HG03139 (cell line): ENCODE measurements around the gene GUCY2C.

Source experiments
- ATAC-seq: cut with Tn5 transposase; IDR thresholded peaks from one replicate; pipeline ENCODE4 v1.9.1; 2021; ENCODE audit not compliant: unreplicated experiment

Gene GUCY2C

GRCh38 chr12:14629832-14630710, 66.3 kb downstream of the GUCY2C start:
- ATAC-seq = peak; percentile 93

- ATAC-seq = no peak
These were observed 67.6 kb downstream of the GUCY2C start for GRCh38 chr12:14628771-14629170.

- peak; percentile 66 for ATAC-seq
These were observed 74.6 kb downstream of the GUCY2C start for GRCh38 chr12:14621826-14622225.

GRCh38 chr12:14619741-14620501, 76.5 kb downstream of the GUCY2C start:
- peak; percentile 60 for ATAC-seq

- ATAC-seq = no peak
These were observed 77.4 kb downstream of the GUCY2C start for GRCh38 chr12:14618983-14619382.

- peak; percentile 36 for ATAC-seq
These were observed 81.7 kb downstream of the GUCY2C start for GRCh38 chr12:14614704-14615121.

GRCh38 chr12:14613718-14614117, 82.7 kb downstream of the GUCY2C start:
- ATAC-seq = peak; percentile 95

GRCh38 chr12:14612898-14613445, 83.4 kb downstream of the GUCY2C start:
- no peak for ATAC-seq

GRCh38 chr12:14612250-14612649, 84.1 kb downstream of the GUCY2C start:
- no peak for ATAC-seq

- ATAC-seq = no peak
These were observed 84.7 kb downstream of the GUCY2C start for GRCh38 chr12:14611640-14612203.

- no peak for ATAC-seq
These were observed 88.8 kb downstream of the GUCY2C start for GRCh38 chr12:14607568-14607967.

GRCh38 chr12:14605401-14605989, 90.9 kb downstream of the GUCY2C start:
- ATAC-seq = no peak

- ATAC-seq = no peak
These were observed 94.5 kb downstream of the GUCY2C start for GRCh38 chr12:14601692-14602478.

GRCh38 chr12:14597480-14597879, 98.9 kb downstream of the GUCY2C start:
- ATAC-seq = no peak

- ATAC-seq = no peak
These were observed 104.7 kb downstream of the GUCY2C start for GRCh38 chr12:14591719-14592118.

- no peak for ATAC-seq
These were observed 107.0 kb downstream of the GUCY2C start for GRCh38 chr12:14589169-14590004.

GRCh38 chr12:14588571-14588970, 107.8 kb downstream of the GUCY2C start:
- no peak for ATAC-seq

GRCh38 chr12:14578646-14579045, 117.8 kb downstream of the GUCY2C start:
- no peak for ATAC-seq

GRCh38 chr12:14577344-14577743, 119.1 kb downstream of the GUCY2C start:
- ATAC-seq = peak; percentile 60
